D721Med (cell line): ENCODE measurements around the gene SOX13.

ENCODE experiments used
- DNase-seq: peaks from one replicate; pipeline ENCODE4 v3.0.0; 2011; ENCODE audit warnings: low spot score; ENCODE audit not compliant: insufficient read length
- FAIRE-seq: peaks from 2 replicates; lab custom pipeline; 2011; peaks lifted over from hg19 to GRCh38; lab: Jason Lieb, UNC
- CTCF ChIP-seq: IDR thresholded peaks from 2 replicates; pipeline ENCODE4 v1.5.1; 2012; ENCODE audit warnings: mild to moderate bottlenecking, control low read depth; ENCODE audit not compliant: insufficient read depth; ENCODE audit errors: missing control alignments

The SOX13 gene

GRCh38 chr1:204074274-204075138 lies 1.6 kb downstream of the SOX13 start:
- peak; percentile 73 for DNase-seq
- TF ChIP-seq CTCF, result no peak
- FAIRE-seq, result no peak

GRCh38 chr1:204075139-204075521 lies 2.2 kb downstream of the SOX13 start:
- TF ChIP-seq CTCF, result no peak
- no peak for FAIRE-seq
- DNase-seq, result no peak

GRCh38 chr1:204075890-204076846 lies 3.3 kb downstream of the SOX13 start:
- no peak for DNase-seq
- no peak for FAIRE-seq
- TF ChIP-seq CTCF, result no peak

- no peak for FAIRE-seq
- TF ChIP-seq CTCF, result no peak
- DNase-seq, result no peak
Measured at GRCh38 chr1:204076891-204077290, 4.0 kb downstream of the SOX13 start.

- DNase-seq (no peak), FAIRE-seq (no peak)
- no peak for TF ChIP-seq CTCF
Measured at GRCh38 chr1:204077979-204078696, 5.2 kb downstream of the SOX13 start.

- TF ChIP-seq CTCF, result no peak
- FAIRE-seq (no peak), DNase-seq (no peak)
Measured at GRCh38 chr1:204079608-204079999, 6.7 kb downstream of the SOX13 start.
